Left kidney (tissue), 2 donors: Measurements from ENCODE around the gene HBG2. TPM values are rescaled to one million over a fixed set of nuclear protein-coding genes. Genes with fewer than 3 reads are reported as not detected.
"Not testable (repeated sequence)": the region's sequence is repeated elsewhere in the genome, so short reads cannot be mapped to it uniquely, and the experiment has no call there.

Source experiments
- DNase-seq: peaks from one replicate; pipeline ENCODE4 v3.0.0-alpha.2; 2013
- polyA plus RNA-seq: library from polyadenylated mRNA; unstranded; fragments of 120-200 nt; gene quantifications from one replicate; pipeline ENCODE4 v1.2.1, GENCODE V29; 2013; ENCODE audit not compliant: insufficient read length

The HBG2 gene
- polyA plus RNA-seq, 1 donor, result 1,458 TPM

DNA sequence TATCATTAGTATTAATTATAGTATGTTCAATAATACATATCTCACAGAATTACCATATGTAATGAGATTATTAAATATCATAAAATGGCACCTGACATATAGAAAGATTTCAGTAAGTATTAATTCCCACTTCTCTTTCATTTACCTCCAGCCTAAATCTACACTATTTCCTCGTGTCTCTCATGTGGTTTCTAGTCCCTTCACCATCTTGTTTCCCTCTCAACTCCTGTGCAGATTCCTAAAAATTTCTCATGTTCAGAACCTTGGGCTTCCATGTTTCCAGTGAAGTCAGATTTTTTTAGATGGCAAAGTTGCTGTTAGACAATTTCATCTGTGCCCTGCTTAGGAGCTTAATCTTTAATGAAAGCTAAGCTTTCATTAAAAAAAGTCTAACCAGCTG, 29.3 kb upstream of the HBG2 start:
- DNase-seq, result no peak

DNA sequence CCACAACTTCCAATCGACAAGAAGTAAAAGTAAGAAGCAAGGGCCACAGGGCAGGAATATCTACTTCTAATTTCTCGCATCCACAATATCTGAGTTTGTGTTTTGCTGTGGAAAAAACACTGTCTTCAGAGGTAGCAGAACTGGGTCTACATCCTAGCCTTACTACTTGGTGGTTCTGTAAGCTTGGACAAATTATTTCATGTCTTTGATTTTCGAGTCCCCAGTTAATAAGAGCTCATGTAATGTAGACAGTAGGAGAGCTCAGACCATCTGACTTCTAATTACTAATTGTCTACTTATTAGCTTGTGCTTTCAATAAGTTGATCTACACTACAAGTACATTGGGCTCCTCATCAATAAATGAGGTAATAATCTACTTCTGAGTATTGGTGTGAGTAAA, 28.5 kb upstream of the HBG2 start:
- DNase-seq, result no peak

DNA sequence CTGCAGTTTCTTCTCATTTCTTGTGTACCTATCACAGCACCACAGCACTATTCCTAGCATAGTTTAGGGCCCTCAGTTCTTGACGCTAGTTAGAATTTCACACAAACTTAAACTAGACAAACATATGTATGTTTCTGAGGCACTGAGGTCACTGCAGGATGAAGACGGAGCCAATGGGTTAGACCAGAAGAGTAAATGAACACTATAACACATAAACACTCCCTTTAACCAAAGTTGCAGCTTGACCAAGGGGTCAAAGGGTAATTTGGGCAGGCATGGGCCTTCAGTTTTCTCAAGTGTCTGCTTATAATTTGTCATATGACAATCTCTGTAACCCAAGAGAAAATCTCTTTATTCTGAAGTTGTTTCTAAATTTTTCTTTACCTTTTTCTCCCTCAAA, 28.0 kb upstream of the HBG2 start:
- no peak for DNase-seq

DNA sequence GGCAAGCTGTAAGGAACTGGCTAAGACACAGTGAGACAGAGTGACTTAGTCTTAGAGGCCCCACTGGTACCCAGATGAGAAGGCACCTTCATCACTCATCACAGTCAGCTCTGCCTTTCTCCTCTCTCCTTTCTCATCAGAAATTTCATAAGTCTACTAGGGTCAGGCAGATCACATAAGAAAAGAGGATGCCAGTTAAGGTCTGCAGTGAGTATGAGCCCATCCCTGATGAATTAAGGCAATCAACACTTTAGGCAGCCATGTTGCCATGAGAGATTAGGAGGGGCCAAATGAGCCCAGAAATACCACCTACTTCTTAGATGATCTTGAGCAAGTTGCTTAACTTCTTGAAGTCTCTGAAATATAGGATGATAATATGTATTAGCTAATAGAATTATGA, 27.0 kb upstream of the HBG2 start:
- no peak for DNase-seq

DNA sequence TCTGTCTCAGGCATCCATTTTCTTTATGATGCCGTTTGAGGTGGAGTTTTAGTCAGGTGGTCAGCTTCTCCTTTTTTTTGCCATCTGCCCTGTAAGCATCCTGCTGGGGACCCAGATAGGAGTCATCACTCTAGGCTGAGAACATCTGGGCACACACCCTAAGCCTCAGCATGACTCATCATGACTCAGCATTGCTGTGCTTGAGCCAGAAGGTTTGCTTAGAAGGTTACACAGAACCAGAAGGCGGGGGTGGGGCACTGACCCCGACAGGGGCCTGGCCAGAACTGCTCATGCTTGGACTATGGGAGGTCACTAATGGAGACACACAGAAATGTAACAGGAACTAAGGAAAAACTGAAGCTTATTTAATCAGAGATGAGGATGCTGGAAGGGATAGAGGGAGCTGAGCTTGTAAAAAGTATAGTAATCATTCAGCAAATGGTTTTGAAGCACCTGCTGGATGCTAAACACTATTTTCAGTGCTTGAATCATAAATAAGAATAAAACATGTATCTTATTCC, 26.1 kb upstream of the HBG2 start:
- no peak for DNase-seq

DNA sequence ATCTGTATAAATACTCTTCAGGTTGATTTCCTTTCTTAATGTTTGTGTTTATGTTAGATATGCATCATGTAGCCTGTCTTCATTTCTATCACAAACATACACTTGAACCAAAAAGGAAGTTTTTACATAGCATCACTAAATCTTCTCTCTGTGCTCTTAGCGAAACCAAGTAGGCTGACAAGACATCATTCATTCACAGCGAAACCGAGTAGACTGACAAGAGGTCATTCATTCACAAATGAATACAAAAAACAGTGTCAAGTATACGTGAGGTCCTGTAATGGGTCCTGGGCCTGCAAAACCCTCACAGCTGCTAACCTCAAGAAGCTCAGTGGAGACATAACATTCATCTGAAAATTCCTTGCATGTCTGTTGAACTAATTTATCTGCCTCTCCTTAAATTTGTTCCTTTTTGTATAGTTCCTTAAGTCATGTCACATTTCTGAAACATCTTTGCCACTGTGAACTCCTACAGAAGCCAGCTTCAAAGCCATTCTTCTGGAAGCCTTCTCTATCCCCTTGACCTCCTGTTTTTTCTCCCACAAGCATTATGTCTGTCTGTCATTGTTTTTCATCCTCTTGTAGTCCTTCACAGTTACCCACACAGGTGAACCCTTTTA, 25.0 kb upstream of the HBG2 start:
- no peak for DNase-seq

DNA sequence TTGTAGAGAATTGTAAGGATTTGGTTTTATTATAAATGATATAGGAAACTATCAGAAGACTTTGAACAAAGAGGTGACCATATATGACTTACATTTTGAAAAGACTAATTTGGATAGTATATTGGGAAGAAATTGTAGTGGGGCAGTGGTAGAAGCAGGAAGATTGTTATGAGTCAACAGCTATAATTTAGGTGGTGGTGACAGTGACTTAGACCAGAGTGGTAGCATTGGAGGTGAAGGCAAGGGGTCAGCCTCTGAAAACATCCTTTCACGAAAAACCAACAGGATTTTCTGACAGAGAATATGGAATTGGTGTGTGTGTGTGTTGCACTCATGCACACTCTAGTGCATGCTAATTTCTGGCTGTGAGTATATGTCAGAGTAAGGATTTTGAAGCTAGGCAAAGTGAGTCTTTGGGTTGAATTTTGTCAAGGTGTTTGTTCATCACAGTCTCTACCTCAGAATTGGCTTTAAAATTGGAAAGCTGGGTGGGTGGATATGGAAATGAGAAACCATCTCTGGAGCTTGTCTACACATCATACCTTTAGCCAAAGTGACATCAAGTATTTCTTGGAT, 23.3 kb upstream of the HBG2 start:
- DNase-seq, result no peak

DNA sequence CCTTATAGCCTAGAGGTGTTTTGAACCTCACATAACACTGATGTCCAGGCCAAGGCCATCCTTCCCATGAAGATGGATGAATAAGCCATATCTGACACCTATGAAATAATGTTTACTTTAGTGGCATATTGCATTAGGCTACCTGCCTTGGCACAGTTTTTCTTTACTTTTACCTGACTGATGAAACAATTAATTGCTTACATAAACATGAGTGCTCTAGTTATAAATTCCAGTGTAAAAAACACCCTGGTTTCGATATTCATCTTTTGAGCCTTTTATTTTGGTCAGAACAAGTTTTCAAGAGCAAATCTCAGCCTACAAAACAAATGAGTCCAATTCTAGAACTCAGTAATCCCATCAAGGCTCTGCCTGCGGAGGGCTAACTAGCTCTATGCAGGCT, 22.1 kb upstream of the HBG2 start:
- no peak for DNase-seq

DNA sequence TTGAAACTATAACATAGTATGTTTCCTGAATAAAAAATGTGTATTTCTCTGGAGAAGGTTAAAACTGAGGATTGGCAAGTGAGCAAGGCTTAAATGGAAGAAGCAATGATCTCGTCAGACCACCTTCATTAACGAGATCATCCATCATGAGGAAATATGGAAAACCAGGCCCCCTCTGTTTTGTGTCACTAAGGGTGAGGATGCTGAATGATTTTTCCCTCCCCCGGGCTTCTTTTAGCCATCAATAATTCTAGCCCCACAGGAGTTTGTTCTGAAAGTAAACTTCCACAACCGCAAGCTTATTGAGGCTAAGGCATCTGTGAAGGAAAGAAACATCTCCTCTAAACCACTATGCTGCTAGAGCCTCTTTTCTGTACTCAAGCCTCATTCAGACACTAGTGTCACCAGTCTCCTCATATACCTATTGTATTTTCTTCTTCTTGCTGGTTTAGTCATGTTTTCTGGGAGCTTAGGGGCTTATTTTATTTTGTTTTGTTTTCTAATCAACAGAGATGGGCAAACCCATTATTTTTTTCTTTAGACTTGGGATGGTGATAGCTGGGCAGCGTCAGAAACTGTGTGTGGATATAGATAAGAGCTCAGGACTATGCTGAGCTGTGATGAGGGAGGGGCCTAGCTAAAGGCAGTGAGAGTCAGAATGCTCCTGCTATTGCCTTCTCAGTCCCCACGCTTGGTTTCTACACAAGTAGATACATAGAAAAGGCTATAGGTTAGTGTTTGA, 21.0 kb upstream of the HBG2 start:
- DNase-seq, result no peak

DNA sequence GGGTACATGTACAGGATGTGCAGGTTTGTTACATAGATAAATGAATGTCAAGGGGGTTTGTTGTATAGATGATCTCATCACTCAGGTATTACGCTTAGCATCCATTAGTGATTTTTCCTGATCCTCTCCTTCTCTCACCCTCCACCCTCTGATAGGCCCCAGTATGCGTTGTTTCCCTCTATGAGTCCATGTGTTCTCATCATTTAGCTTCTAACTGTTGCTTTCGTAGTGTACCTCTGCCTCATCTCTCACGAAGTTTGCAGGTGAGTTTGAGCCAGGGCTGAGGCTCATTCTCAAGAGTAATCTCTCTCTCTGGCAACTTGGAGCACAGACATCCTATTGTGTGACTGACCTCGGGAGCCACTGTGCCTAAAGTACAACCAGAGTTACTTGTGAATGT, 19.8 kb upstream of the HBG2 start:
- no peak for DNase-seq

DNA sequence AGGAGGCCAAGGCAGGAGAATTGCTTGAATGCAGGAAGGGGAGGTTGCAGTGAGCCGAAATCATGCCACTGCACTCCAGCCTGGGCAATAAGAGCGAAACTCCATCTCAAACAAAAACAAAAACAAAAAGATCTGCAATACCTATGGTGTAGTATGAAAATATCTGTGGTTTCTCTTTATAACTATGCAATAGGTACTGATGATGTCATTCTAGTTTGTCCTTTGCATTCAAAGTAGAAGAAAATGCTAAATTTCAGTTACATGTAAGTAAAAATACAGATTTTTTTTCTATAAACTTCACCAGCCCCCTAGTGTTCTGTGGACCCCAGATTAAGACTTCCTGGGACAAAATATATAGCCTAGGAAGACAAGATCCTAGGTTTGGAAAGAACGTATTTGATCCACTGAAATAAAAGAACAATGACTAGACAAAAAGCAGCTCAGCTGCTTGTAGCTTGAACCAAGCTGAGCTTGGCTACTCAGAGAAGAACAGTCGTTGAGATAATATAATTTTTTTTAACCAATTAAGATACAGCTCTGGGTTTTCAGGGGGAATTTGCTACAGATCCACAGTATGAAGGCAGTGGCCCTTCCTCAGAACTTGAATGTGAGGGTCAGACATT, 17.9 kb upstream of the HBG2 start:
- DNase-seq, result no peak

DNA sequence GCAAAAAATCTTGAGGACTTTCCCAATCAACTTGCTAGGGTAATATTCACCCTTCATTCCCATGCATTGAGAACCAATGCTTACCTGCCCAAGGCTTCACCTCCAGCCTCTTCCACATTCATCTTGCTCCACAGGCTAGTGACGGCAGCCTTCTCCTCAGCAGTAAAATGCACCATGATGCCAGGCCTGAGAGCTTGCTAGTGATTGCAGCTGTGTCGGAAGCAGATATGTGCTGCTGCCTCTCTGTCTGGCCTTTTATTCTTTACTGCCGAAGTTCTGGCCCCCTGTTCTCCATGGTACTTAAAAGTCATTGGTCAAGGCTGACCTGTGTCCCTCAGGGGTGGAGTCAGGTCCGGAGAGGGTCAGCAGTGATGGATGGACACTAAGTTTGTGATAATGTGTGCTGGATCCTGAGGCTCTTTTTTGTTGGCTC, 15.2 kb upstream of the HBG2 start, which contains the start of gene HBE1:
Gene HBE1, minus strand, starts transcription at position 231 of the 433 bp plus-strand sequence. Its CDS starts 55 bp downstream, at position 176.
- DNase-seq, result no peak

DNA sequence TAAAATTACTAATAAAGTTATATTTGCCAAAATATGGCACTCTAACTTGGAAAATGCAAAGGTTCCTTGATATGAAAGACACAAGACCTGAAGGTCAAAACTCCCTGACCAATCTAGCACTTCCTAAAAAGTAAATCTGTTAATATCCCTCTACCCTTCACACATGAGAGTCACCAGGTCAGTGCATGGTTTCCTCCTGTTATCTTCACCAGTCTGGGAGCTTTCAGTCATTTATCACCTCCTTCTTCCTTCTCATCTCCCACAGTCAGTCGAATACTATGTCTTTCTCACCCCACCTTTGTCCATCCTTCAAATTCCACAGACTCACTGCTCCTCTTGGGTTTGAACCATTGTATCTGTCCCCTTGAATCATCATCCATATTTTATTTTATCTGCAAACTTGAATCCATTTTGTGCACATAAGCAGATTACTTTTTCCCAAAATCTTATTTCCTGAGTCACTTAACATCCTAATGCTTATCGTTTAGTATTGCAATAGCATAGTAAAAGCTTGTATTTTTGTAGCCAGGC, 12.5 kb upstream of the HBG2 start:
- no peak for DNase-seq

DNA sequence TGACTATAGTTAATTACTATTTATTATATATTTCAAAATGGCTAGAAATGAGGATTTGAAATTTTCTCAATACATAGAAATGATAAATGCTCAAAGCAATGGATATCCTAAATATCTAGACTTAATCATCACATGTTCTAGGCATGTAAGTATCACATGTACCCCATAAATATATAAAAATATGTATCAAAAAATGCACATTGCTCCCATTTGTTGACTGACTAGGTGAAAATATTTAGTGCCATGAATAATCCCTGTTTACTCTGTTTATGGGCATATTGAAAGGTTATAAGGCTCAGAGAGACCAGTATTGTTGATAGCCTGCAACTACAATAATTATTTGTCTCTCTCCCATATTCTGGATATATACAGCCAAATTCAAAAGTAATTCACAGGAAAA, 12.0 kb upstream of the HBG2 start:
- DNase-seq, result no peak

DNA sequence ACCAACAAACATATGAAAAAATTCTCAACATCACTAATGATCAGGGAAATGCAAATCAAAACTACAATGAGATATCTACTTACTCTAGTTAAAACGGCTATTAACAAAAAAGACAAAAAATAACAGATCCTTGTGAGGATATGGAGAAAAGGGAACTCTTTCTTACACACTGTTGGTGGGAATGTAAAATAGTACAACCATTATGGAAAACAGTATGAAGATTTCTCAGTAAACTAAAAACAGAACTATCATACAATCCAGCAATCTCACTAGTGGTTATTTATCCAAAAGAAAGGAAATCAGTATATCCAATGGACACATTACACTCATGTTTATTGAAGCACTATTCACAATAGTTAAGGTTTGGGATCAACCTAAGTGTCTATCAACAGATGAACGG, 11.3 kb upstream of the HBG2 start:
- DNase-seq, result no peak

DNA sequence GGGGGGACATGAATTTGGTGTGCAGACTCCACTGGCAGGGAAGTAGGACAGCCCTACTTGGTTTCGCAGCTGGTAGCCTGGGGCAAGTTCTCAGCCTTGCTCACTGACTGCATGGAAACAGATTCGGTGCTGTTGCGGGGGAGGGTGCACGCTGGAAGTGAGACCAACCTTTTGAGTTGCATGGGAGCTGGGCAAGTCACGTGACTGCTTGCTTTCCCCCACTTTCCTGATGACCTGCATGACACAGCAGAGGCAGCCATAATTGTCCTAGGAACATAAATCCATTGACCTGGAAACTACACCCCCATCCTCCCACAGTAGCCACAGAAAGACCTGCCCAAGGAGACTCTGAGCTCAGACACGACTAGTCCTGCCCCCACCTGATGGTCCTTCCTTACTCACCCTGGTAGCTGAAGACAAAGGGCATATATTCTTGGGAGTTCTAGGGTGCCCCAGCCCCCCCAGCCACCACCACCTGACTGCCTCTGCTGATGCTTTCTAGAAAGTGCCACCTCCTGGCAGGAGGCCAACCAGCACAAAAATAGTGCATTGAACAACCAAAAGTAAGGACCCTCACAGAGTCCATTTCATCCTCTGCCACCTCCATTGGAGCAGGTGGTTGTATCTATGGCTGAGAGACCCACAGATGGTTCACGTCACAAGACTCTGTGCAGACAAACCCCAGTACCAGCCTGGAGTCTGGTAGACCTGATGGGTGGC, 4.1 kb upstream of the HBG2 start:
- no peak for DNase-seq

DNA sequence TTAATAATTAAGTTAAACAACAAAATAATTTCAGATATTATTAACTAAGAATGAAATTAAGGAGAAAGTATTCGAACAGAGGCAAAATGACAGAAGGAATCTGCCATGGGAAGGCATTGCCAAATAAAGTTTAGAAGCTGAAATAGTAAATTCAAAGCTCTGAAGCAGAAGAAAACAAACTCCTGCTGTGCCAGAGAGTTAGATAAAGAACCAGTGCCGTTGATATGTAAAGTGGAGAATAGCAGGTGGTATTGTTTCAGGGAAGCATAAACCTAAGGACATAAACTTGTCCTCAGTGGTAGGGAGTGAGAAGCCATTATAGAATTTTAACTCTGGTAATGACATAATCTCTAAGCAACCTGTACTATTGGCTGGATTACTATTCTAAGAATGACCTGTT, 2.7 kb upstream of the HBG2 start:
- DNase-seq, result no peak

DNA sequence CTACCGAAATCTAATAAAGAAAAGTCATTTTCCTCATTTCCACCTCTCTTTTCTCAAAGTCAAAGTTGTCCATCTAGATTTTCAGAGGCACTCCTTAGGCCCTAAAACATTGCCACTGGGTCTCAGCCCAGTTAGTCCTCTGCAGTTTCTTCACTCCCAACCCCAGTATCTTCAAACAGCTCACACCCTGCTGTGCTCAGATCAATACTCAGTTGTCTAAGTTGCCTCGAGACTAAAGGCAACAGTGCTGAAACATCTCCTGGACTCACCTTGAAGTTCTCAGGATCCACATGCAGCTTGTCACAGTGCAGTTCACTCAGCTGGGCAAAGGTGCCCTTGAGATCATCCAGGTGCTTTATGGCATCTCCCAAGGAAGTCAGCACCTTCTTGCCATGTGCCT, 558 bp downstream of the HBG2 start:
- DNase-seq, result not testable (repeated sequence)

DNA sequence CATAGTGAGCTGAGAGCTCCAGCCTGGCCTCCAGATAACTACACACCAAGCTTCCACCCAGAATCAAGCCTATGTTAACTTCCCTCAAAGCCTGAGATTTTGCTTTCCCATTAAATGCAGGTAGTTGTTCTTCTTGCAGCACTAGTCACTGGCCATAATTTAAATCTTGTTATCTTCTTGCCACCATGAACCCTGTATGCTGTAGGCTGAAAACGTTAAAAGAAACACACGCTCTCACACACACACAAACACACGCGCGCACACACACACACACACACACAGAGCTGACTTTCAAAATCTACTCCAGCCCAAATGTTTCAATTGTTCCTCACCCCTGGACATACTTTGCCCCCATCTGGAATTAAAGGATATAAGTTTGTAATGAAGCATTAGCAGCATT, 1.1 kb downstream of the HBG2 start:
- DNase-seq, result not testable (repeated sequence)

DNA sequence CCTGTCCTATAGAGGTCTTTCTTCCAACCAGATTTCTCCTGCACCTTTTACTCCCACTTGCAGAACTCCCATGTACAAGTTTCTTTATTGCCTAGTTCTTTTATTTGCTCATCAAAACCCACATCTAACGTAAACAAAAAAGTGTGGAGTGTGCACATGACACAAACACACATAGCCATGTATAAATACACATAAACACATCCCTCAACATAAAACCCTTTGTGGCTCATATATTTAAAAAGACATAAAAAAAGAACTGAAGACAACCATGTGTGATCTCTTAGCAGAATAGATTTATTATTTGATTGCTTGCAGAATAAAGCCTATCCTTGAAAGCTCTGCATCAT, 1.7 kb downstream of the HBG2 start:
- DNase-seq, result no peak

DNA sequence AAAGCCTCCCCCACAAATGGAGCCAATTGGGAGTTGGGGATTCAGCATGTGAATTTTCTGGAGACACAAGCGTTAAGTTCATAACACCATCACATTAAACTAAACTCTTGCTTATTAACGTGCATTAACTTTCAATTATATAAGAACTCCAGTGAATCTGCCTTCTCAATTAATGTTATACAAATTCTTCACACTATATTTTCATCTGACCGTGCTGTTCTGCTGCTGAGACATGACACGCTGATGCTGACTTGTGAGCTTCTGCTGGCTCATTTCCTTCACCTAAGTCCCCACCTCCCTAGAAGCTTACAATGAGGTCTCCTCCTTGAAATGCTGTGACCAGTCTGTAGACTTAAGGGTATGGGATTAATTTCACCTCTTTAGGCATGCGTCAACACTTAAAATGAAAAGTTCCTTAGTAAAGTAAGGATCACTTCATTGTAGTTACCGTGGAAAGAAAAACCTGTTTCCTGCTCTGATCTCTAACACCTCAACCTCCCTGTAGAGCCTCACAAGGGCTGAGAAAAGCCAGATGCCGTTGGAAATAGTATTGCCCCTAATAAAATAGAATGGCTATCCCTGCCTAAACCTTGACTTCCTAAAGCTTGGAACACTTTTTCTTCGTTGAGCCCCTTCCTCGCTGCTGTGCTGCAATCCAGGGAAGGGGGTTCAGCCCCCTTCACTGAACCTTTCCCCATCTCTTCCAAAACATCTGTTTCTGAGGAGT, 2.2 kb downstream of the HBG2 start:
- DNase-seq, result no peak
